Astrocyte of the cerebellum (primary cell): ENCODE measurements around the gene GRIN2D.

Source experiments
- DNase-seq: peaks from one replicate; pipeline ENCODE4 v3.0.0-alpha.2; 2011; ENCODE audit warnings: low read depth
- H3K4me3 ChIP-seq: 2 replicates; pipeline ENCODE4 v1.5.1; 2011; ENCODE audit warnings: mild to moderate bottlenecking, low read depth, low read length, moderate library complexity
- in situ Hi-C: cut with HindIII; loops from 2 replicates; pipeline ENCODE4 v1.10.0; 2017; ENCODE audit warnings: low sequenced_read_pairs
- TF ChIP-seq, protein P1 (sequence below): IDR thresholded peaks from 2 replicates; pipeline ENCODE4 v1.5.1; 2012; ENCODE audit warnings: low read length, low read depth, moderate library complexity, mild to moderate bottlenecking; ENCODE audit errors: missing control alignments

GRIN2D gene

DNA sequence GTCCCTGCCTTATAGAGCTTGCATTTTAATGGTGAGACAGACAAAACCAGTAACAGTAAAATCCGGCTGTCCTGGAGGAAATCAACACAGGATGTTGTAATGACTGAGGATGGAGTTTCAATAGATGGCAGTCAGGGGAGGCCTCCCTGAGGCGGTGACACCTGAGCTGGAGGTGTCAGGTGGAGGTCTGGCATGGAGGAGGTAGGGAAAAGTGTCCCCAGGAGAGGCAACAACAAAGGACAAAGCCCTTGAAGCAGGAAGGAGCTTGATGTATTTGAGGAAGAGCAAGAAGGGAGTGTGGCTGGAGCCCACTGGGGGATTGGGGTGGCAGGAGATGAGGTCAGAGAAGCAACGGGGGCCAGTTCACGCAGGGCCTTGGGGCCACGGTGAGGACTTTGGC lies 7.8 kb downstream of the GRIN2D start:
- no peak overlapping the region for H3K4me3 ChIP-seq
- TF ChIP-seq, protein P1, sequence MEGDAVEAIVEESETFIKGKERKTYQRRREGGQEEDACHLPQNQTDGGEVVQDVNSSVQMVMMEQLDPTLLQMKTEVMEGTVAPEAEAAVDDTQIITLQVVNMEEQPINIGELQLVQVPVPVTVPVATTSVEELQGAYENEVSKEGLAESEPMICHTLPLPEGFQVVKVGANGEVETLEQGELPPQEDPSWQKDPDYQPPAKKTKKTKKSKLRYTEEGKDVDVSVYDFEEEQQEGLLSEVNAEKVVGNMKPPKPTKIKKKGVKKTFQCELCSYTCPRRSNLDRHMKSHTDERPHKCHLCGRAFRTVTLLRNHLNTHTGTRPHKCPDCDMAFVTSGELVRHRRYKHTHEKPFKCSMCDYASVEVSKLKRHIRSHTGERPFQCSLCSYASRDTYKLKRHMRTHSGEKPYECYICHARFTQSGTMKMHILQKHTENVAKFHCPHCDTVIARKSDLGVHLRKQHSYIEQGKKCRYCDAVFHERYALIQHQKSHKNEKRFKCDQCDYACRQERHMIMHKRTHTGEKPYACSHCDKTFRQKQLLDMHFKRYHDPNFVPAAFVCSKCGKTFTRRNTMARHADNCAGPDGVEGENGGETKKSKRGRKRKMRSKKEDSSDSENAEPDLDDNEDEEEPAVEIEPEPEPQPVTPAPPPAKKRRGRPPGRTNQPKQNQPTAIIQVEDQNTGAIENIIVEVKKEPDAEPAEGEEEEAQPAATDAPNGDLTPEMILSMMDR, result no peak
- in situ Hi-C loops, result no loop called here
- DNase-seq, result no peak

DNA sequence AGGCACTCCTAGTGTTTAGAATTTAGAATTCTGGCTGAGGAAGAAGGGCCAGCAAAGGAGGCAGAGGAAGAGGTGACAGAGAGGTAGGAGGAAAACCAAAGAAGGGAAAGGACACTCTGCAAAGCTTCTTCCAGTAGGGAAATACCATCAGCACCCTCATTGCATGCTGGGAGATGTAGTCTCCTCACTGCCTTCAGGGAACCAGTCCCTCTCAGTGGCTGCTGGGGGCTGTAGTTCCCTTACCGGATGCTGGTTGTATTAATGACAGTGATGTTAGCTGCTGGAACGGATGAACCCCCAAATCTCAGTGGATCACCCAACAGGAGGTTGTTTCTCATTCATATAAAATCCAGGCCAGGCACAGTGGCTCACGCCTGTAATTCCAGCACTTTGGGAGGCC lies 10.1 kb downstream of the GRIN2D start:
- DNase-seq, result no peak
- in situ Hi-C loops, result no loop called here
- TF ChIP-seq, protein P1, result no peak
- H3K4me3 ChIP-seq, result no peak overlapping the region

DNA sequence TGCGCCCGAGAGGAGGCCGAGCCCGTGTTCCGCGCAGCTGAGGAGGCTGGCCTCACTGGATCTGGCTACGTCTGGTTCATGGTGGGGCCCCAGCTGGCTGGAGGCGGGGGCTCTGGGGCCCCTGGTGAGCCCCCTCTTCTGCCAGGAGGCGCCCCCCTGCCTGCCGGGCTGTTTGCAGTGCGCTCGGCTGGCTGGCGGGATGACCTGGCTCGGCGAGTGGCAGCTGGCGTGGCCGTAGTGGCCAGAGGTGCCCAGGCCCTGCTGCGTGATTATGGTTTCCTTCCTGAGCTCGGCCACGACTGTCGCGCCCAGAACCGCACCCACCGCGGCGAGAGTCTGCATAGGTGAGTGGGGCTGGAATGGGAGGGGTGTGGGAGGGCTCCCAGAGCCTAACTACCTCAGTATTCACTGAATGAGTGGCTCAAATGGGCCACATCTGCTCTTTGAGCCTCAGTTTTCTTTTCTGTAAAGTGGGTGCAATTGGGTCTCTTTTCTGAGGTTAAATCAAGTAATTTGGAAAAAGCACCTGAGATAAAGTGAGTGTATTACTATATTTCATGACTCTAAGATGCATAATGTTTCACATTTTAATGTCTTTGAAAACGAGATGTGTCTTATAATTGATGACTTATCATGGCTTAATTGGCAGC lies 11.7 kb downstream of the GRIN2D start:
- in situ Hi-C loops, result no loop called here
- TF ChIP-seq, protein P1, result no peak
- H3K4me3 ChIP-seq, result no peak overlapping the region
- no peak for DNase-seq

DNA sequence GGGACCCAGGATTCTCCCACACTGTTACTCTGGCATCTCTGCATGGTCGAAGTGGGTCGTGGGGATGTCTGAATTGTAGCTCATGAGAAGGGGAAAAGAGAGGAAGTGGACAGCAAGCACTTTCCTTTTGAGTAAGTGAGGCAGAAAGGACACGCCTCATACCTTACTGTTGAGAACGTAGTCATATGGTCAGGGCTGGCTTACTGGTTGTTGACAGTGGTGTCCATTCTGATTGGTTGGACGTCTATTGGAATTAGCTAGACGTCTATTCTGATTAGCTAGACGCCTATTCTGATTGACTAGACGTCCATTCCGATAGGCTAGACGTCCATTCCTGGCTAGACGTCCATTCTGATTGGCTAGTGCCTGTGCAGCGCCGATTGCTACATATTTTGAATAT lies 12.4 kb downstream of the GRIN2D start:
- DNase-seq, result no peak
- no peak overlapping the region for H3K4me3 ChIP-seq
- TF ChIP-seq, protein P1, result no peak
- in situ Hi-C loops, result no loop called here

DNA sequence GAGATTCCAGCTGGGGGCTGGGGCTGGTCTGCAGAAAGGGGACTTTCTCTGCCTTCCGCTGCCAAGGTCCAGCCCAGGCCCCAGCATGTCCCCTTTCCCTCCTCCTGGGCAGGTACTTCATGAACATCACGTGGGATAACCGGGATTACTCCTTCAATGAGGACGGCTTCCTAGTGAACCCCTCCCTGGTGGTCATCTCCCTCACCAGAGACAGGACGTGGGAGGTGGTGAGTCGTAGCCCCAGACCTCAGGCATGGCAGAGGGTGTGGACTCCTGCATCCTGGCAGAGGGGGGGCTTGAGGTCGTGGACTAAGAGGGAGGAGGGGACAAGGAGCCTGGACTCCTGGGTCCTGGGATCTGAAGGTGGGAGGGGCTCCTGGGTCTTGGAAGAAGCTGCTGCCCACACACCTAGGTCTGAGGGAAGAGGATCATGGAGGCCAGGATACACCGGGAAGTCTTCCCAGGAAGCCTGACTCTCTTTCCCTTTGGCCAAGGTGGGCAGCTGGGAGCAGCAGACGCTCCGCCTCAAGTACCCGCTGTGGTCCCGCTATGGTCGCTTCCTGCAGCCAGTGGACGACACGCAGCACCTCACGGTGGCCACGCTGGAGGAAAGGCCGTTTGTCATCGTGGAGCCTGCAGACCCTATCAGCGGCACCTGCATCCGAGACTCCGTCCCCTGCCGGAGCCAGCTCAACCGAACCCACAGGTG lies 20.6 kb downstream of the GRIN2D start:
- TF ChIP-seq, protein P1, result no peak
- in situ Hi-C loops, result no loop called here
- no peak overlapping the region for H3K4me3 ChIP-seq
- DNase-seq, result no peak

DNA sequence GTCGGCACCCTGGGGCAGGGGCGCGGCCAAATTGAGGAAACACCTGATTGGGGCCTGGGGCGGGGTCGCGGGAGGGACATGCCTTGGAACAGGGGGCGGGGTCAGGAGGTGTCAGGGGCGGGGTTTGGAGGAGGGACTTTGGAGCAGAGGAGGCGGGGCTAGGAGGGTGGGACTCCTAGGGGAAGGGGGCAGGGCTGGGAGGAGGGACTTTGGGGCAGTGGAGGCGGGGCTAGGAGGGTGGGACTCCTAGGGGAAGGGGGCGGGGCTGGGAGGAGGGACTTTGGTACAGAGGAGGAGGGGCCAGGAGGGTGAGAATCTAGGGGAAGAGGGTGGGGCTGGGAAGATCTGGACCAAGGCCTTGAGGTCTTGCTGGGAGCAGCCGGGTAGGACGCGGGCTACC lies 21.9 kb downstream of the GRIN2D start:
- peak overlapping the region; percentile 34 for H3K4me3 ChIP-seq
- DNase-seq, result no peak
- in situ Hi-C loops, result no loop called here
- TF ChIP-seq, protein P1, result no peak
